Smooth muscle cell (in vitro differentiated cells): ENCODE measurements around the gene METTL5. TPM values are rescaled to one million over a fixed set of nuclear protein-coding genes. Genes with fewer than 3 reads are reported as not detected.

ENCODE experiments used
- DNase-seq: peaks from one replicate; lab custom pipeline; 2025; ENCODE audit not compliant: unreplicated experiment; lab: John Stamatoyannopoulos, UW
- H2AFZ ChIP-seq: fragments of 200-600 bp; sonication (generic); 2 replicates; pipeline ENCODE4 v1.6.0; 2016; ENCODE audit warnings: antibody characterized with exemption, low read depth, mild to moderate bottlenecking
- H3F3A ChIP-seq: fragments of 200-600 bp; sonication (generic); 2 replicates; pipeline ENCODE4 v1.6.0; 2017; ENCODE audit warnings: antibody characterized with exemption, low read depth
- H3K27ac ChIP-seq: fragments of 200-600 bp; sonication (generic); 2 replicates; pipeline ENCODE4 v1.5.1; 2016; ENCODE audit warnings: low read depth, mild to moderate bottlenecking
- H3K27me3 ChIP-seq: fragments of 200-600 bp; sonication (generic); 2 replicates; pipeline ENCODE4 v1.6.1; 2016; ENCODE audit warnings: low read depth, mild to moderate bottlenecking
- H3K36me3 ChIP-seq: fragments of 200-600 bp; sonication (generic); 2 replicates; pipeline ENCODE4 v1.5.1; 2016; ENCODE audit warnings: low read depth
- H3K4me1 ChIP-seq: fragments of 200-600 bp; sonication (generic); 2 replicates; pipeline ENCODE4 v1.5.1; 2016; ENCODE audit warnings: low read depth
- H3K4me2 ChIP-seq: fragments of 200-600 bp; sonication (generic); 2 replicates; pipeline ENCODE4 v1.6.0; 2016; ENCODE audit warnings: mild to moderate bottlenecking
- H3K4me3 ChIP-seq: fragments of 200-600 bp; sonication (generic); 2 replicates; pipeline ENCODE4 v1.5.1; 2016; ENCODE audit warnings: mild to moderate bottlenecking
- H3K79me2 ChIP-seq: fragments of 200-600 bp; sonication (generic); 2 replicates; pipeline ENCODE4 v1.6.0; 2016; ENCODE audit warnings: low read depth, mild to moderate bottlenecking
- H3K9ac ChIP-seq: fragments of 200-600 bp; sonication (generic); 2 replicates; pipeline ENCODE4 v1.6.0; 2016; ENCODE audit warnings: low read depth
- H3K9me3 ChIP-seq: fragments of 200-600 bp; sonication (generic); replicated peaks from 2 replicates; pipeline ENCODE4 v1.5.1; 2016; ENCODE audit warnings: low read depth
- H4K20me1 ChIP-seq: fragments of 200-600 bp; sonication (generic); 2 replicates; pipeline ENCODE4 v1.6.0; 2016; ENCODE audit warnings: low read depth
- CTCF ChIP-seq: fragments of 200-600 bp; sonication (generic); IDR thresholded peaks from 2 replicates; pipeline ENCODE4 v1.5.1; 2017; ENCODE audit warnings: borderline replicate concordance, mild to moderate bottlenecking, antibody characterized with exemption; ENCODE audit not compliant: insufficient read depth, poor library complexity, severe bottlenecking
- WGBS: methylation state at CpG from one replicate; pipeline ENCODE4 v1.1.7; 2016; ENCODE audit warnings: low lambda C conversion rate; 5-methylcytosine and 5-hydroxymethylcytosine counted together
- polyA plus RNA-seq: library from polyadenylated mRNA; unstranded; fragments of >200 nt; fragmentation: Nextera tagmentation; extraction: Ambion mirVana; gene quantifications from 2 replicates; pipeline ENCODE4 v1.2.1, GENCODE V29; 2016
- total RNA-seq: library from RNA; depleted of rRNA; stranded (reverse); fragments of >200 nt; gene quantifications from 2 replicates; pipeline ENCODE4 v1.2.3, GENCODE V29; 2014

METTL5 gene
- total and polyA plus RNA-seq, 2 experiments from 2014 or later = 72.5 to 79.8 TPM

DNA sequence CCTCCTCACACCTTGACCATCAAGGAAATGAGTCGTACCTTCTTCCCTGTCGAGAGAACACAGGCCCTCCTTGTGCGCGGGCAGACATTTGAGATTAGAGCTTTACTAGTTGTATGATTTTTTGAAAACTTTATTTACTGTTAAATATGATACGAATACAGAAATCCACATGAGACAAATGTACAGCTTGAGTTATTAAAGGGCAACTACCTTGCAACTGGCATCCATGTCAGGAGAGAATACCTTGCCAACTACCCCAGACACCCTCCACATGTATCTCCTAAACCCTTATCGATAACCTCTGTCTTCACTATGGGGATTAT, 62.8 kb downstream of the METTL5 start:
- no peaks in the 10 kb centered on the region for H3K4me1 ChIP-seq
- no peaks in the 10 kb centered on the region for H3K79me2 ChIP-seq
- 94% methylated on average over 6 of the region's 6 CpGs for WGBS
- no peaks in the 10 kb centered on the region for H3F3A ChIP-seq
- no peak overlapping the region for H3K9ac ChIP-seq
- no peaks in the 10 kb centered on the region for H4K20me1 ChIP-seq
- TF ChIP-seq CTCF = no peak
- no peak for DNase-seq
- H3K9me3 ChIP-seq = no peaks in the 10 kb centered on the region
- H3K27ac ChIP-seq = no peak overlapping the region
- H3K27me3 ChIP-seq = no peaks in the 10 kb centered on the region
- H2AFZ ChIP-seq = no peak overlapping the region
- no peak overlapping the region for H3K4me3 ChIP-seq
- no peaks in the 10 kb centered on the region for H3K36me3 ChIP-seq
- no peak overlapping the region for H3K4me2 ChIP-seq

Other genes starting within 250 kb of the METTL5 start
- 32.2 and 34.4 TPM in 2 replicates for gene PPIG, start 240.6 kb downstream of the METTL5 start, total RNA-seq
- 51.1 and 53.0 TPM in 2 replicates for gene PPIG, start 240.6 kb downstream of the METTL5 start, polyA plus RNA-seq
- 0.13 and 0.45 TPM in 2 replicates for gene CFAP210, start 130.5 kb downstream of the METTL5 start, total RNA-seq
- gene CFAP210, start 130.5 kb downstream of the METTL5 start, polyA plus RNA-seq = not detected in 2 replicates
- gene PHOSPHO2, start 130.4 kb downstream of the METTL5 start, total RNA-seq = 0.45 and 1.4 TPM in 2 replicates
- gene PHOSPHO2, start 130.4 kb downstream of the METTL5 start, polyA plus RNA-seq = 0.74 and 0.86 TPM in 2 replicates
- 1.1 and 2.9 TPM in 2 replicates for gene KLHL23, start 91.1 kb downstream of the METTL5 start, total RNA-seq
- 1.2 and 2.3 TPM in 2 replicates for gene KLHL23, start 91.1 kb downstream of the METTL5 start, polyA plus RNA-seq
- 95.8 and 99.1 TPM in 2 replicates for gene SSB, start 26.0 kb downstream of the METTL5 start, total RNA-seq
- 91.5 and 132 TPM in 2 replicates for gene SSB, start 26.0 kb downstream of the METTL5 start, polyA plus RNA-seq
- 28.5 and 35.1 TPM in 2 replicates for gene UBR3, start 2.5 kb upstream of the METTL5 start, total RNA-seq
- gene UBR3, start 2.5 kb upstream of the METTL5 start, polyA plus RNA-seq = 7.0 and 7.6 TPM in 2 replicates